Left colon (tissue), 2 donors: ENCODE data around the gene SLC66A2. TPM values are rescaled to one million over a fixed set of nuclear protein-coding genes. Genes with fewer than 3 reads are reported as not detected.
"Not testable (repeated sequence)": the region's sequence is repeated elsewhere in the genome, so short reads cannot be mapped to it uniquely, and the experiment has no call there.

ENCODE experiments used
- ATAC-seq: fragments of 200-7000 bp; cut with Tn5 transposase; one replicate; pipeline ENCODE4 v1.9.1; 2020; ENCODE audit warnings: mild to moderate bottlenecking, moderate library complexity
- DNase-seq, 2 donors: peaks; one replicate each; pipeline ENCODE4 v3.0.0-alpha.2; 2020
- intact Hi-C, 2 donors: fragments of 100-400 bp; cut with DNase I in 1 of 2; cut with micrococcal nuclease in 1 of 2; formaldehyde crosslinking; loops; one replicate each; pipeline versions ENCODE4 v1.11.2 to v1.14.0; 2022; cut with DNase I, micrococcal nuclease
- long read RNA-seq: library from polyadenylated mRNA; unstranded; transcript quantifications from one replicate; pipeline ENCODE4 v2.0.0, GENCODE V29; 2021
- total RNA-seq, 2 donors: library from RNA; stranded (reverse); fragmentation: NEBNext Ultra II Directional; extraction: Animal tissue kit (Norgen Biotek cat#: 25700); gene quantifications; one replicate each; pipeline ENCODE4 v1.2.1, GENCODE V29; 2021
- donor health status: DM: no; HTN: no; CAD: no.
- donor health status: DM: yes; HTN: yes; CAD: no.

The SLC66A2 gene
- 100 to 1,000 TPM in 1 of 2 donors, 10 to 100 TPM in 1; 59.4 to 119 TPM for total RNA-seq
- long read RNA-seq, transcript PQLC1-202 (5 exons, 2,475 nt): major isoform, 33 of 138 reads
- long read RNA-seq, transcript PQLC1-211 (4 exons, 1,247 nt): minor isoform, 22 of 138 reads
- long read RNA-seq, transcript PQLC1-203 (6 exons, 2,555 nt): minor isoform, 23 of 138 reads
- long read RNA-seq, partial matches to known transcripts: 21 of 138 reads
- long read RNA-seq, other reads (novel, unspliced or antisense): 36 of 138 reads

- intact Hi-C loops: no loop called here
- peak; percentile 73 for ATAC-seq
Observed at GRCh38 chr18:79951545-79952455, at the start of gene SLC66A2. SLC66A2 (minus strand) TSS chr18:79951653; CDS start chr18:79950926, 727 bp downstream.

DNA sequence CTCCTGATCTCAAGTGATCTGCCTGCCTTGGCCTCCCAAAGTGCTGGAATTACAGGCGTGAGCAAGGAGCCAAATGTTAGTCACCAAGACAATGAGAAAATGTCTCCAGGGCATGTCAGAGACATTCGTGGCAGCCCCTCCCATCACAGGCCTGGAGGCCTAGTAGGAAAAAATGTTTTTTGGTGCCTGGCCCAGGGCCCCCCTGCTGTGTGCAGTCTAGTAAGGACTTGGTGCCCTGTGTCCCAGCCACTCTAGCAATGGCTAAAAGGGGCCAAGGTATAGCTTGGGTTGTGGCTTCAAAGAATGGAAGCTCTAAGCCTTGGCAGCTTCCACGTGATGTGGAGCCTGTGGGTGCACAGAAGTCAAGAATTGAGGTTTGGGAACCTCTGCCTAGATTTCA, 49.4 kb upstream of the SLC66A2 start:
- DNase-seq: no peak
- intact Hi-C loops: no loop called here

More at GRCh38 chr18:79951545-79952455, at the start of gene SLC66A2:
- DNase-seq: peak; percentile 90 to 96

GRCh38 chr18:79999701-80000100, 48.2 kb upstream of the SLC66A2 start:
- ATAC-seq, intact Hi-C loops, DNase-seq: not testable (repeated sequence)

More for the DNA sequence above, 49.4 kb upstream of the SLC66A2 start:
- ATAC-seq: no peak

GRCh38 chr18:79991494-79991893, 40.0 kb upstream of the SLC66A2 start:
- no peak for ATAC-seq
- no peak for DNase-seq
- intact Hi-C loops: no loop called here

- intact Hi-C loops: no loop called here
- DNase-seq (peak in 1 of 2 donors; percentile 15), ATAC-seq (no peak)
Observed at GRCh38 chr18:79989195-79989497, 37.7 kb upstream of the SLC66A2 start.

DNA sequence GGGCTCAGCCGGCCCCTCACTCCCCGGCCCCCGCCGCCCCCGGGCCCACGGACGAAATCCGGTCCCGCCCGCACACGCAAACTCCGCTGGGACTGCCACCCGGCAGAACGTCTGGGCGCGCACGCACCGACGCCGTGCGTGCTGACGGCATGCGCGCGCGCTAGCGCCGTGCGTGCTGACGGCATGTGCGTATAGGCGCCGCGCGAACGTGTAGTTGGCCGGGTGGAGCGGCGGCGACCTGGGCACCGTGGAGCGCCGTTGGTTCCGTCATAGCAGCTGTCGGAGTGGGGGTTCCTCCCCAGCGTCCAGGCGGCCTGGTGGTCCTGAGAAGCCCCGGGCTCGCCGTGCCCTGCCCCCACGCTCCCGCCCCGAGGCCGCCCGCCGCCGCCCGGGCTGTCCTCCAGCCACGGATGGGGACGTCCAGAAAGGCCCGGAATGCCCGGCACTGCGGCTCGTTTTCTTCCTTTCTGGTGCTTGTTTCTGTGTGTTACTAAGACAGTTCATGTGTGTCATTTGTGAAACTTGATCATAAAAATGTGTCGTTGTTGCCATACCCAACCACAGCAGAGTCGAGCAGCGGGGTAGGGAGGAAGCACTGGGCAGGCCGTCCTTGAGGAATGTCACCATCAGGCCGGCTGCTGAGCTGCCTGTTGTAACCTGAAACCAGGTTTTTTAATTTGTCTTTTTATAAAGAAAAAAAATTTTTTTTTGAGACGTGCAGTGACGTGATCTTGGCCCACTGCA, 37.2 kb upstream of the SLC66A2 start, which contains the start of gene TXNL4A:
Gene TXNL4A (minus strand): TSS at position 113 of the 744 bp plus-strand sequence. CDS start 171 bp downstream, outside the sequence.
- intact Hi-C loops: no loop called here
- DNase-seq (peak; percentile 78 to 88), ATAC-seq (peak; percentile 95)

DNA sequence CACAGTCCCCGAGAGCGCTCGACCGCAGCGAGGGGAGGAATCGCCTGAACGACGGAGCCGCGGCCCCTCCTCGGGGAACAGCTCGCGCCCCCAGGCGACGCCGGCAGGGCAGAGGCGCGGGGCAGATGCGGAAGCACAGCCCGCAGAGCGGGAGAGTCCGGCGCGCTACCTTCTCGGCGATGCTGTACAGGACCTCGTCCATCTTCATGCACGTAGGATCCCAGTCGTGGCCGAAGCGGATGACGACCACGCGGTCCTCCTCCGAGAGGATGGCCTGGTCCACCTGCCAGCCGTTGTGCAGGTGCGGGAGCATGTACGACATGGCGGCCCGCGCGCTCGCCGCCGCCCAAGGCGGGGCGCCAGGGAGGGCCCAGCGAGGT, 36.6 kb upstream of the SLC66A2 start:
- intact Hi-C loops: no loop called here
- DNase-seq: peak; percentile 58 to 75

GRCh38 chr18:79987566-79987965, 36.1 kb upstream of the SLC66A2 start:
- ATAC-seq: no peak

More for the DNA sequence above, 36.6 kb upstream of the SLC66A2 start:
- ATAC-seq: peak; percentile 74

GRCh38 chr18:79986726-79987125, 35.3 kb upstream of the SLC66A2 start:
- intact Hi-C loops: no loop called here
- no peak for ATAC-seq
- DNase-seq: no peak

More at GRCh38 chr18:79987566-79987965, 36.1 kb upstream of the SLC66A2 start:
- intact Hi-C loops: no loop called here
- no peak for DNase-seq

- ATAC-seq: no peak
- intact Hi-C loops: no loop called here
- no peak for DNase-seq
Observed at GRCh38 chr18:79985172-79985571, 33.7 kb upstream of the SLC66A2 start.

GRCh38 chr18:79983793-79984192, 32.3 kb upstream of the SLC66A2 start:
- intact Hi-C loops: no loop called here
- ATAC-seq: no peak
- no peak for DNase-seq

DNA sequence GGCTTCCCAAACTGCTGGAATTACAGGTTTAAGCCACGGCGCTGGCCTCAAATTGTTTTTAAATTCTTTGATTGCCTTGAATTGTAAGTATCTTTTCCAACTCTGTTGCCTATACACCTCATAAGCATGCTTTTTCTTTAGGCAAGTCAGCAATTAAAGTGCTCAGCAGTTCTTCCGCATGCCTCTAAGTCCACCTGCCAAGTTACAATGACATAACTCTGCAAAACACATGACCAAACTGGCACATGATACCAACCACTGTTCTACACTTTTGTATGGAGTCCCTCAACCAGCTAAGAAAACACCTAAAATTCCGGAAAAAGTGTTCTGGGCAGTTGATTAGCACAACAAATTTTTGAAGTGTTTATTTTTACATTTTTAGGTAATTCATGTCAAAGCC, 31.8 kb upstream of the SLC66A2 start:
- ATAC-seq: peak; percentile 15
- no peak for DNase-seq
- intact Hi-C loops: no loop called here

GRCh38 chr18:79982736-79983135, 31.3 kb upstream of the SLC66A2 start:
- no peak for DNase-seq
- no peak for ATAC-seq
- intact Hi-C loops: no loop called here

DNA sequence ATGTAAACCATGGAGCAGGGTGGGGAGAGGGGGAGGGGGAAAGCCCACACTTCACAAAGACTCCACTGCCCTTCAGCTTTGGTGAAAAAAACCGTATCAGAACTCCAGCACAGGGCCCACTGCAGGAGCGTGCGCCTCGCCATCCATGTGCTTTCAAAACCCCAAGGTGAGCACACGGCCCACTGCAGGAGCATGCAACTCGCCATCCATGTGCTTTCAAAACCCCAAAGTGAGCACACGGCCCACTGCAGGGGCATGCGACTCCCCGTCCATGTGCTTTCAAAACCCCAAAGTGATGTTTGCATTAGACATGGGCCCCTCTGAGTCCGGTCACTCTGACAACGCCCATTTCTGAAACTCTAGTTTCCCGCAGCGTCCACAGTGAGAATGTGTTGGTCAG, 29.1 kb upstream of the SLC66A2 start:
- intact Hi-C loops: no loop called here
- DNase-seq: no peak
- no peak for ATAC-seq

DNA sequence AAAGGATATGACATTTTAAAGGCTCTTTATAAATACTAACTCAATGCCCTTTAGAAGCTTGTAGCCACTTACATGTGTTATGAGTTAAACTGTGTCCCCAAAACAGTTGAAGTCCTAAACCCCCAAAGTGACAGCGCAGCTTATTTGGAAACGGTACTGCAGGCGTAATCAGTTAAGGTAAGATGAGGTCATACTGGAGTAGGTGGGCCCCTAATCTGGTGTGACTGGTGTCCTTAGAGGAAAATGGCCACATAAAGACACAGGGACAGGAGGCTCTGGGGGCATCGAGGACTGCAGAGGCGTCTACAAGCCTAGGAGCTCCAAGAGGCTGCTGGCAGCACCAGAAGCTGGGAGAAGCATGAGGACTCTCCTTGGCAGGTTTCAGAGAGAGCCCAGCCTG, 28.4 kb upstream of the SLC66A2 start:
- DNase-seq: no peak
- no peak for ATAC-seq
- intact Hi-C loops: no loop called here

DNA sequence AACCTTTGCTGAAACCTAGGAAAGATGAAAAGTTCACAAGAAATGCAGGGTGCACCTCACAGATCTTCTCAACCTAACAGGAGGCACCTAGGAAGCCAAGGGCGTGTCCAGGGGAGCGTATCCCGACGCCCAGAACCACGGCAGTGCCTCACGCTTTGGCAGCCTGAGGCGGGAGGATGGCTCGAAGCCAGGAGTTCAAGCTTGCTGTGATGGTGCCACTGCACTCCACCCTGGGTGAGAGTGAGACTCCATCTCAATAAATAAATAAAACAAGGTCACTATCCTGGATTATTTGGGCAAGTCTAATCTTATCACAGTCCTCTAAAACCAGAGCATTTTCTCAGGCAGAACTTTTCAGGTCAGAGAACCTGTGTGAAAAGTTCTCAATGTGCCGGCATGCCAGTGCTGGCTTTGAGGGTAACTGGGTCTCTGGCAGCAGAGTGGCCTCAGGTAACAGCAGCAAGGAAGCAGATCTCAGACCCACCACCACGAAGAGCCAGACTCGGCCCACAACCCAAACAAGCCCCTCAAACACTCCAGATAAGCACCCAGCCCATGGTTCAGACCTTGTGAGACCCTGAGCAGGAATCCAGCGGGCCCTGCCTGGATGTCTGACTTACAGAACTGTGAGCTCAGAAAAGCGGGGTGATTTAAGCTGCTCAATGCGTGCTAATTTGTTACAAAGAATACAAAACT, 24.7 kb upstream of the SLC66A2 start:
- intact Hi-C loops: no loop called here
- ATAC-seq (peak; percentile 46), DNase-seq (peak in 1 of 2 donors; percentile 60)

DNA sequence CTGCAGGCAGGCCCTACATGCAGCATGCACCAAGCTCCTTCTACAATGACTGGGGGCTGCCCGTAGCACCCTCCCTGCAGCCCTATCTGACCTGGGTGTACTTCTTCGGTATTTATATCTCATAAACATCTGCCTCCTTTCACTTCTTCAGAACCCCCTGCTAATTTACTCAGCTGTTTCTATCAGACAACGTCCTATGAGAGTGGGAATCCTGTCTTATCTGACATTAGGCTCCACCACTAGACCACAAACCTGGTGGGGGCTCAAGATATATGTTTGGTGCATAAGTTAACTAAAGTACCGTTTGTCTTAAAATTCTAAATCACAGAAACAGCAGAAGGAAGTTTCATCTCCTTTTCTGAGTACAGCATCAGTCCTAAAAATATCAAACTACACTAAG, 23.6 kb upstream of the SLC66A2 start:
- ATAC-seq (no peak), DNase-seq (no peak)
- intact Hi-C loops: no loop called here

GRCh38 chr18:79974025-79974654, 22.7 kb upstream of the SLC66A2 start:
- no peak for DNase-seq
- intact Hi-C loops: no loop called here
- no peak for ATAC-seq
